Ovary (tissue), 3 donors: ENCODE results near the gene ARHGEF25.

Experiments used
- POLR2A ChIP-seq: fragments of 450-650 bp; IDR thresholded peaks from one replicate; pipeline ENCODE4 v1.6.1; 2017; ENCODE audit warnings: antibody characterized with exemption, mild to moderate bottlenecking, moderate library complexity
- TF ChIP-seq, protein P1 (sequence below), 3 donors: fragments of 450-650 bp in 2 of 3; fragments of 200-600 bp in 1 of 3; IDR thresholded peaks; one replicate each; pipeline versions ENCODE4 v1.5.1 to v1.8.0; 2016 to 2022; ENCODE audit warnings: antibody characterized with exemption in 3 of 3, mild to moderate bottlenecking in 1 of 3
- donor health status: DM: no; HTN: no; CAD: no.

DNA sequence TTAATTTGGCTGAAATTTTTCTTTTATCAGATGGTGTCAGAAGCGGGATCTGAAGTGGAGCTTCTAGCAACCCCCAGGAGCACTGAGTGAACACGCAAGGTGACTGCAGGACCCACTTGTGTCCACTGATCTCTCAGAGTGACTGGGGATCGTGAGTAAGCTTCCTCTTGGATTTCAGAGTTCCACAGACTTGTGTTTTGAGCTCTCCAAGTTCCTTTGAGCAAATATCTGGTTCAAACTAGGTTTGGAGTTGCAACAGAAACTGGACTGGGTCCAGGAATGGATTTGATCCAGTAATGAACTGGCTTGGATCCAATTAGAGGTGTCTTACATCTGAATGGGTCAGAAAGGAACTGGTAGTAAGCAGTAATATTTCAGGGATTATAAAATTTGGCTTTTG lies 46.5 kb downstream of the ARHGEF25 start:
- TF ChIP-seq, protein P1, sequence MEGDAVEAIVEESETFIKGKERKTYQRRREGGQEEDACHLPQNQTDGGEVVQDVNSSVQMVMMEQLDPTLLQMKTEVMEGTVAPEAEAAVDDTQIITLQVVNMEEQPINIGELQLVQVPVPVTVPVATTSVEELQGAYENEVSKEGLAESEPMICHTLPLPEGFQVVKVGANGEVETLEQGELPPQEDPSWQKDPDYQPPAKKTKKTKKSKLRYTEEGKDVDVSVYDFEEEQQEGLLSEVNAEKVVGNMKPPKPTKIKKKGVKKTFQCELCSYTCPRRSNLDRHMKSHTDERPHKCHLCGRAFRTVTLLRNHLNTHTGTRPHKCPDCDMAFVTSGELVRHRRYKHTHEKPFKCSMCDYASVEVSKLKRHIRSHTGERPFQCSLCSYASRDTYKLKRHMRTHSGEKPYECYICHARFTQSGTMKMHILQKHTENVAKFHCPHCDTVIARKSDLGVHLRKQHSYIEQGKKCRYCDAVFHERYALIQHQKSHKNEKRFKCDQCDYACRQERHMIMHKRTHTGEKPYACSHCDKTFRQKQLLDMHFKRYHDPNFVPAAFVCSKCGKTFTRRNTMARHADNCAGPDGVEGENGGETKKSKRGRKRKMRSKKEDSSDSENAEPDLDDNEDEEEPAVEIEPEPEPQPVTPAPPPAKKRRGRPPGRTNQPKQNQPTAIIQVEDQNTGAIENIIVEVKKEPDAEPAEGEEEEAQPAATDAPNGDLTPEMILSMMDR (IDR thresholded peaks at IDR 0.05): no peak
- no peak for TF ChIP-seq POLR2A
